ENCODE results near the gene RFX3.

RFX3 gene

DNA sequence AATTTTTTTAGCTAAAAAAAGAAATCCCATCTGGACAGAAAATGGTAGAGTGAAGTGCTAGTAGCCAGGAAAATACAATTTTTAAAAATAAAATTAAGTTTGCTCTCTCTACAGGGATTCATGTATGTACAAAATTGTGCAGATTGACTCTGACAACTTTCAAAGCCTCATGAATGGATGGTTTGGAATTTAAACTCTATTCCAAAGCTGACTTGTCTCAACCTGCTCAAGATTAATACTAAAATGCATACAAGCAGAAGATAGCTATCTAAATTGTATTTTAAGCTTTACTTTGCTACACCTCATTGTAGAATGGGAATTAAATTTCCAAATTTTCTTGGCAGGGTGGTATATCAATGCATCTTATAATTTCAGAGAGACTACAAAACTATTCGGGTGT is 257.6 kb downstream of the RFX3 start:
- DNase-seq = no peak

DNA sequence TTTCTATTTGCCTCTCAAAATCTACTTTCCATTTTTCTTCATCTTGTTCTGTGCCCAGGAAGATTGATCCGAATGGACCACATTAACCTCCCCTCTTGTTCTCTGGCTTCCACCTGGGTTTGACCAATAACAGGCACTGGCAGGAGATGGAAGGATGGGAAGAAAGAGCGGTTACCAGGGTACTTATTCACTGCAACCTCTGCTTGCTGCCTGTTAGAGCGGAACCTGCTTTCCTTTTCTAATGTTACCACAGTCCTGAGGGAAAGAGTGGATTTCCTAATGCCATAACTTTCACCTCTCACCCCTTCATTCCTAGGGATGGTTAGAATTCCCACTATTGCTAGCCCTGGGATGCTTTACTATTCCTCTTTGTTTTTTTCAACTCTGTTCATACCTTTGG is 262.1 kb downstream of the RFX3 start:
- DNase-seq = no peak

- no peak for DNase-seq
These were observed 262.8 kb downstream of the RFX3 start for GRCh38 chr9:3262826-3263529.

- DNase-seq = no peak
These were observed 264.3 kb downstream of the RFX3 start for GRCh38 chr9:3261484-3261883.

- no peak for DNase-seq
These were observed 269.1 kb downstream of the RFX3 start for GRCh38 chr9:3256571-3257330.

- no peak for DNase-seq
These were observed 274.5 kb downstream of the RFX3 start for GRCh38 chr9:3251309-3251708.

- no peak for DNase-seq
These were observed 275.1 kb downstream of the RFX3 start for GRCh38 chr9:3250741-3251140.

DNA sequence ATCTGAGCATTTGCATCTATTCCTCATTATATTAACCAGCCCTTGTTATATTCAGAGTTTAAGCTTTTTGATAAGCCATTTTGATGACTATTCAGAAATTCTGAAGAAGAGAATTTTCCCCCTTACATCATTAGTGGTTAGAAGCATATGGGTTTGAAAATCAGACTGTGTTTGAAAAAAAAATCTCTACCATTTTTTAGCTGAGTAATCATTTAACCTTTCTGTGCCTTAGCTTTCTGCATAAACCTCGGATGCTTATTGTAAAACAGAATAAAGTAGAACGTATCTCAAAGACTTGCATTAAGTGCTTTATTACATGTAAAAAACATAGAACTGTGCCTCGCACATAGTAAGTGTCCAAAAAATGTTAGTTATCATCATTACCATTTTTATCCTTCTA is 278.6 kb downstream of the RFX3 start:
- DNase-seq = no peak

DNA sequence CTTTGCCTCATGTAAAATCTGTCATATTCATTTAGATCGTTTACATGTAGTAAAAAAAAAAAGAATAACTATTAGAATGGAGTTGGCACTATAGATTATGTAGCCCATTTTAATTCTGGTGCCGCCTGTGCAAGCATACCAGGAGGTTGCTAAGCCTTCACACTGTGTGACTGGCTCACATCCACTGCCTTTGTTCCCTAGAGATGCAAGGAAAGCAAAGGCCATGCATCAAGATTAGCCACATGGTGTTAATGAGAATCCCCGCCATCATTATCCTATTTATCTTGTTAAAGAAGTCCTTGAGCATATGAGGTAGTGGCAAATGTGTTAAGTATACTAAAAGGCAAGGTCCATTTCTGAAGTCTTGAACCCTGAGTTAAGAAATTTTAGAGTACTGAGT is 279.6 kb downstream of the RFX3 start:
- DNase-seq = no peak

GRCh38 chr9:3244963-3245653 is 280.7 kb downstream of the RFX3 start:
- no peak for DNase-seq

DNA sequence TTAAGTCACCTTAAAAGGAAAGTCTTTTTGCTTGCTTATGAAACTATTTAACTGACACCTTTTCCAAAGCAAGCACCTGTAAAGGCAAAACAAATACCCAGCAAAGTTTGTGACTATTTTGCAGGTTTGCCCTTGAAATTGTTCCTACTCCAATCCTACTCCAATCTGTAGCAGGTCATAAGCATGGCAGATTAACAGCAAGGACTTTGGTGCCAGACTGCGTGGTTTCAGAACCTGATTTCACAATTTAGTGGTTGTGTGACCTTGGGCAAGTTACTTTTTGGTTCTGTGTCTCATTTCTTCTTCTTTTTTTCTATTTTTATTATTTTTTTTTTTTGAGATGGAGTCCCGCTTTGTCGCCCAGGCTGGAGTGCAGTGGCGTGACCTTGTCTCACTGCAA is 282.1 kb downstream of the RFX3 start:
- DNase-seq = no peak

GRCh38 chr9:3241290-3241689 is 284.5 kb downstream of the RFX3 start:
- no peak for DNase-seq

DNA sequence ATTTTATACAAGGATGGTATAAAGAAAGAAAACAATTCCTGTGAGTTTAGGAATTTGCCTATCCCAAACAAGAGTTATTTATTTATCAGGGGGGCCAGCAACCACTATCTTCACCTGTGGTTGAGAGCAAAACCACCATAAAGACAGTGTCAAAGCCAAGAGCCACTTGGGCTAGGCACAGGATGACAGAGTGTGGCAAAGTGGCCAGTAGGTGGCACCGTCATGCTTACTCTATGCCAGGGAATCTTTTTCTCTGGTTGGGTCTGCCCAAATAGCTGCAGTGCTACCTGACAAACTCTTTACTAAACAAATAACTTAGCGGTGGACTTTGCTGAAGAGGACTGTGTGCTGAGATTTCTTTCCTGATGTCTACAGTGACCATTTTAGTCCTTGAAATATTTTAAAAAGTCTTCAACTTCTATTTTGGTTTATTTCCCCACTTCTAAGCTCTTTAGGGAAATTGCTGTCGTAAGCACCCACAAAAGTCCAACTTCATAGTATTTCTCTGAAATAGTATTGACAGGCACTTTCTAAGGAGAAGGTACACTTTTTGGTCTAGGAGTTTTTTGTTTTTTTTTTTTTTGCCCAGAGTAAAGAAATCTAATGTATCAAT is 285.0 kb downstream of the RFX3 start:
- peak; percentile 56 for DNase-seq

GRCh38 chr9:3239240-3239639 is 286.6 kb downstream of the RFX3 start:
- no peak for DNase-seq

- DNase-seq = peak; percentile 9
These were observed 287.6 kb downstream of the RFX3 start for GRCh38 chr9:3238236-3238635.

DNA sequence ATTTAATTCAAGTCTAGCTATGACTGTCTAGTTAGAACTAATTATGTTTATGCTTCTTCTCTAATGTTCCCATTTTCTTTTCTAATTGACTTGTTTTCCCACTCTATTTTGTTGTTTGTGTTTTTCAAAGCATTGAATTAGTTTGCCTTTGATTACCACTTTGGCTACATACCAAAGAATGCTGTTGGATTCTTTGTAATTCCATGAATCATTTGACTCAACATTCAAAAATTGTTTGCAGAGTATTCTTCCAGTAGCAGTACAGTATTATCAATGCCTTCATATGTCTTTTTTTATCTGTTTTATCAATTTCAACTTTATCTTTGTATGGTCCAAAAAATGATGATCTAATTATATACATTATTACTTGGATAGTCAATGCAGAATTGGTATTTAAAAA is 288.7 kb downstream of the RFX3 start:
- peak; percentile 56 for DNase-seq

DNA sequence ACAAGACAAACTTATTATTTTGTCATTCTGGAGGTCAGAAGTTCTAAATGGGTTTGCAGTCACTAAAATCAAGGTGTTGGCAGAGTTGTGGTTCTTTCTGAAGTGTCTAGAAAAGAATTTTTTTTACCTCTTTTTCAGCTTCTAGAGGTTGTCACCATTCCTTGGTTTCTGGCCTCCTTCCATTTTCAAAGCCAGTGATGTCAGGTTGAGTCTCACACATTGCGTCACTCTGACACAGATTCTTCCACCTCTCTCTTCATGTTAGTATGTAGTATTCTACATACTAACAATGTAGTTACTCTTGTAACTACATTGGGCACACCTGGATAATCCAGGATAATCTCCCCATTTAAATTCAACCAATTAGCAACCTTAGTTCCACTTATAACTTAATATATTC is 290.3 kb downstream of the RFX3 start:
- DNase-seq = peak; percentile 32

DNA sequence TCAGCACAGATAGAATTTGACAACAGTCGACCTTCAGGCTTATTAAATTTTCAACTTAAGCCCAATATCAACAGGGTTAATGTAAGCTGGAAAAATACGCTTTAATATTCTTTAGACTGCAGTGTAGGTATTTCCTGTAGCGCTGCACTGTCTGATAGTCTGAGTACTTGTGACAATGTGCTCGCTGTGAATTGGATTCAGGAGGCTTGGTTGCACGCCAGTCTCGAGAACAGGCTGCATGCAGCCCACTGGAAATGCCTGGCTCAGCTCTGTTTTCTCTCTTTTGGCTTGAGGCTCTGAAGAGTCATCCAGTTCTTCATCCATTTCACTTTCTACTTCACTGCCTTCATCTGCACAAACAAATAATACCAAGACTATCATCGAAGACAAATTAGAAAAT is 300.9 kb downstream of the RFX3 start:
- no peak for DNase-seq

DNA sequence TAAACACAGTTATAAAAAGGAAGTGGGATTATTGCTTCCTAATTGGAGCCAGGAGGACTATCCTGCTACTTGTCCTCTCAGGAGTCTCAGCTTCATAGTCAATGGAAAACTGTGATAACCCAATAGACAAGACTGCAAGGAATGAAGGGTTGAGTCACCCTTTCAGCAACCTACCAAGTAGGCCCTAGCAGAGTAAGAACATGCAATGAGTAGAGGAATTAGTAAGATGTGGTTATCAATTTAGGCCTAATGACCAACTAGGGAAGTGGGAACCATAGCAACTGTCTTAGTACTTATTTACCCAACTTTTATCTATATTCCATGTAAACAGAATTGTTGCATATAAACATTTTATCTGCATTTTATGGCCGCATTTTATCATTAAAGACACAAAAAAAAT is 310.1 kb downstream of the RFX3 start:
- no peak for DNase-seq

- no peak for DNase-seq
These were observed 311.1 kb downstream of the RFX3 start for GRCh38 chr9:3214741-3215140.

DNA sequence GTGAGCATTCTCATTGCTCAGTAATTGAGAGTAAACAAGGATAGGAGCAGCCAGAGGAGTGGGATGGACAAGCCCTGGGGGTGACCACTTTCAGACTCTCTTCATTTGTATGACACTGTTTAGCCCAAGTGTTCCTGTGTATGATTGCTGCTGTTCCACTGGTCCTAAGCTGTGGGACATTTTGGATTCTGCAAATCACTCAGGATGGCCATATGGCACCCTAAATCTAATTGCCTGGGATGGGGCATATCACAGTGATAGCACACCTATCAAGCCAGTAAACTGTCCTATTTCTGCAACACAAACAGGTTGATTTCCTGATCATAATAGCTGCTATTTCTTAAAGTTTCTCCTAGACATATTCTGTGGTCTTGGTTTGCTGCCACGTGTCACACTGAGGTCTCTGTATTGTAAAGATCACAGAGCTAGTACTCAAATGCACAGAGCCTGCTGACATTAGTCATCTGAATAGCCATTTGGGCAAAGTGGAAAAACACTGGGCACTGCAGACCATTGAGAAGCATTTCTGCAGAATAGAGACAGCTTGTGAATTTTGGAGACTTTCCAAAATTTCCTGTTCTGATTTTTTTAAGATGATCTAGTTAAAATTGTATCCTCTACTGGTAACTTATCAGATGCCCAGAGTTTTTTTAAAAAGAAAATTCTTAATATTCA is 320.2 kb downstream of the RFX3 start:
- peak; percentile 11 for DNase-seq

DNA sequence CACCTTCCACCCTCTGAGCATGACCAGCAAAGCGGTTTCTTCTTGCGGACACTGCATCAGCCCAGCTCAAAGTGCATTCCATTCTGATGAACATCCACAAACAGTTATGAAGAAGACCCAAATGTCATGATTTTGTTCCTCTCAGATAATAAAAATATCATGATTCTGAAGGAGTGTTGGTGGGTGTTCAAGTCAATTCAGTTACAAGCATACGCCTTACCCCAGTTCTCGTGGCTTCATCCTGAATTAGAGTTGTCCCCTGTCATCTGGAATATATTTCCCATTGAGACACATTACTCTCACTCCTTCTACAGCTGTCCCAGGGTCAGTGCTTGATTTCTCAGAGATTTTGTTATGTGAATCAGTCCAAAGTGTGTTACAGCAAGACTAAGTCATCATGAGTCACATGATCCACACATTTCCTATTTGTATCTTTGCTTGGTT is 325.4 kb downstream of the RFX3 start:
- peak; percentile 89 for DNase-seq

DNA sequence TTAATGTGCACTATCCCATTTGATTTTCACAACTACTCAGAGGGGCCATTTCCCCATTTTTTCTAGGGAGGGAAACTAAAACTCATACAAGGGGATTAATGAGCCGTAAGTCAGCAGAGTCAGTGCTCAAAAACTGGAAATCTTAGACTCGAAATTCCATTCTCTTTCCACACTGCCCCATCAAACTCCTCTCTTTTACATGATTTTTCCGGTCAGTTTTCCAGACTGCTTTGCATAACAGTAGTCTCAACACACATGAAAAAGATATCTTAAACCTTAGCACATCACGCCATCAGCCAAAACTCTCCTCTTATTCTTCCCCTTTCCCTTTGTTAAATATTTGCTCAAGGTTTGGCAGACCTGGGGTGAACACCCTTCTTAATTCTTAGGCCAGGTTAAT is 332.0 kb downstream of the RFX3 start:
- DNase-seq = no peak
